ENCODE measurements around the gene PNMA6E.
"Not testable (repeated sequence)": the region's sequence is repeated elsewhere in the genome, so short reads cannot be mapped to it uniquely, and the experiment has no call there.

PNMA6E gene

DNA sequence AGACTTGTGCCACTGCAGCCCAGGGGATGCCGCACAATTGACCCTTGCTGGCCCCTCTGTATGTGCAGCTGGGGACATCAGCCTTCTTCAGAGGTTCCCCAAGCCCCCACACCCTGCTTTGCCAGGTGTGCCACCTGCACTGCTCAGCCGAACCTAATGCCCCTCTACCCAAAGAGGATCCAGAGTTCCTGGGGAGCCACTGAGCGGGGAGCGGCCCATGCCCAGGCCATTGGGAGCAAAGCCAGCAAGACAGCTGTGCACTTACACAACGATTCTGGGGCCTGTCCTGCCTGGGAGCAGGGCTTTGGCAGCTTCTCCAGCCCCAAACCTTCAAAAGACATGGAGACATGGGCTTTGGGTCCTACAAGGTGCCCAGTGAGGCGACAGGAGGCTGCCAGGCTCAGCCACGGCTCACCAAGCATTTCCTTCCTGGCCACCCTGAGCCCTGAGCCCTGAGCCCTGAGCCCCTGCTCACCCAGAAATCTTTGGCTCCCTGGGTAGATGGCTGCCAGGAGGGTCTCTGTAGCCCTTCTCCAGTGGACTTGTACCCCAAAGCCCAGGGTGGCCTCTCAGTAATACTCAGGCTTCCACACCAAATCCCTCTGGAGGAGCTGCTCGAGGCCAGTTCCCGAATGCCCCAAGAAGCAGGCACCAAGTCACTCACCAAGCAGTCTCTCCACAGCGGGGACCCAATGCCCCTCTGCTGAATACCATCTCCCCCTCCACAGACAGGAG is 13.0 kb downstream of the PNMA6E start:
- no peak for DNase-seq (ENCODE audit: extremely low spot score)
- ChIA-PET CTCF (no interaction called here), POLR2A (no interaction called here)
- TF ChIP-seq, protein P1, sequence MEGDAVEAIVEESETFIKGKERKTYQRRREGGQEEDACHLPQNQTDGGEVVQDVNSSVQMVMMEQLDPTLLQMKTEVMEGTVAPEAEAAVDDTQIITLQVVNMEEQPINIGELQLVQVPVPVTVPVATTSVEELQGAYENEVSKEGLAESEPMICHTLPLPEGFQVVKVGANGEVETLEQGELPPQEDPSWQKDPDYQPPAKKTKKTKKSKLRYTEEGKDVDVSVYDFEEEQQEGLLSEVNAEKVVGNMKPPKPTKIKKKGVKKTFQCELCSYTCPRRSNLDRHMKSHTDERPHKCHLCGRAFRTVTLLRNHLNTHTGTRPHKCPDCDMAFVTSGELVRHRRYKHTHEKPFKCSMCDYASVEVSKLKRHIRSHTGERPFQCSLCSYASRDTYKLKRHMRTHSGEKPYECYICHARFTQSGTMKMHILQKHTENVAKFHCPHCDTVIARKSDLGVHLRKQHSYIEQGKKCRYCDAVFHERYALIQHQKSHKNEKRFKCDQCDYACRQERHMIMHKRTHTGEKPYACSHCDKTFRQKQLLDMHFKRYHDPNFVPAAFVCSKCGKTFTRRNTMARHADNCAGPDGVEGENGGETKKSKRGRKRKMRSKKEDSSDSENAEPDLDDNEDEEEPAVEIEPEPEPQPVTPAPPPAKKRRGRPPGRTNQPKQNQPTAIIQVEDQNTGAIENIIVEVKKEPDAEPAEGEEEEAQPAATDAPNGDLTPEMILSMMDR (IDR thresholded peaks at IDR 0.05; ENCODE audit: control extremely low read depth, extremely low read depth, low read depth, missing control alignments) = no peak

DNA sequence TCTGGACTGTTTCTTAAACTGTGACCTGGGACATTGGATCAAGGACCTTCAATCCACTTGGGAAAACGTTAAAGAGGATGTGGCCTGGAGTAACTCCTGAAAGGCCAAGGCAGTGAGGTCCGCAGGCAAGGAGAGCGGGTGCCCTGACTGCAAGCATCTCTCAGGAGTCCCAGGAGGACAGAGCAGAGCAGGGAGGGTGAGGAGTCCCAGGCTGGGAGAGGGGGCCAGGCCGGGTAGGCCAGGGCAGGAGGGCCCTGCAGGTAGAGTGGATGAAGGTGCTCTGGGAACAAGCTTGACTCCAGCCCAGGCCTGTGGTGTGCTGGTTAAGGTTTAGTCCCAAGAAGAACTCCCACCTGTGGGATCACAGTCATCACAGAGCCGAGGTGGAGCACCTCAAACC is 13.8 kb downstream of the PNMA6E start:
- no peak for DNase-seq (ENCODE audit: extremely low spot score)
- ChIA-PET POLR2A (no interaction called here), CTCF (no interaction called here)
- TF ChIP-seq, protein P1 (IDR thresholded peaks at IDR 0.05; ENCODE audit: control extremely low read depth, extremely low read depth, low read depth, missing control alignments) = no peak

DNA sequence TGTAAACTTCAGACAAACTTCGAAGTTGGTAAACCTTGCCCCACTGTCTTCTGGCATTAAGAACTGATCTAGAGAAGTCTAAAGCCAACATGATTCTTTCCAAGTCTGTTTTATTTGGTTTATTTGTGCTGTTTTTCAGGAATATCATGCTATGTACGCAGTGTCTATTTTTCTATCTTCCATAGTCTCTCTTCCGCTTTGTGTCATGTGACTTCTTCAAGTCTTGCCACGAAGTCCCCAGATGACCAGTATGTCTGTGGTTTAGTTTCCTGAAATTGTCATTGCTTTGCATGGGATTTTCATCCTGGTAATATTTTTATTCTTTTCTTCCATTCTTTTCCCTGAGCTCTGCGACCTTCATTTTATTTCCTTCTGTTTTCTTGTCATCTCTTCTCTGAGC is 15.1 kb downstream of the PNMA6E start:
- POLR2A ChIA-PET = no interaction called here

DNA sequence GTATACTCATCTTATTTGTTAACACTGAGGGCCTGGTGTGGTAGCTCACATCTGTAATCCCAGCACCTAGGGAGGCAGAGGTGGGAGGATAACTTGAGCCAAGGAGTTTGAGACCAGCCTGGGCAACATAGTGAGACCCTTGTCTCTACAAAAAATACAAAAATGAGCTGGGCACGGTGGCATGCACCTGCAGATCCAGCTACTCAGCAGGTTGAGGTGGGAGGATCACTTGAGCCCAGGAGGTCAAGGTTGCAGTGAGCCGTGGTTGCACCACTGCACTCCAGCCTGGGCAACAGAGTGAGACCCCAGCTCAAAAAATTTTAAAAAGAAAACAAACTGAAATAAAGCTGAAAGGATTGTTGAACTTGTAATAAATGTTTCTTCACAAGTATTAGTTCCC is 16.2 kb downstream of the PNMA6E start:
- POLR2A ChIA-PET; DNase-seq (ENCODE audit: extremely low spot score); CTCF ChIA-PET: not testable (repeated sequence)

More for the DNA sequence above, 15.1 kb downstream of the PNMA6E start:
- no peak for DNase-seq (ENCODE audit: extremely low spot score)
- CTCF ChIA-PET = no interaction called here
- TF ChIP-seq, protein P1 (IDR thresholded peaks at IDR 0.05; ENCODE audit: control extremely low read depth, extremely low read depth, low read depth, missing control alignments) = no peak

DNA sequence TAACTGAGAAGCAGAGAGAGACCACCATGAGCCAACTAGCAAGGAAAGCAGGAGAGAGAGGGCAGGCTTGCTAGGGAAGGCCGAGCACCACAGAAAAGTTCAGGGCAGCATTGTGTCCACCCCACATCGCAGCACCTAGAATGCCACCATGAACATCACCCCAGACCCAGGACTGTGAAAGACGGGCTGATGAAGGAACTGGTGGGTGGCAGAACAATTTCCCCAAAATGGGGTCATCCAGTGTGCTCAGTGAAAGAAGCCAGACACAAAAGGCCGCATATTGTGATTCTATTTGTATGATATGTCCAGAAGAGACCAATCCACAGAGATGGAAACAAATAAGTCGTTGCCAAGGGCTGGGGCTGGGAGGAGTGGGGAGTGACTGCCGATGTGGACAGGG is 16.8 kb downstream of the PNMA6E start:
- TF ChIP-seq, protein P1 (IDR thresholded peaks at IDR 0.05; ENCODE audit: control extremely low read depth, extremely low read depth, low read depth, missing control alignments) = no peak
- DNase-seq (ENCODE audit: extremely low spot score) = no peak
- ChIA-PET POLR2A (no interaction called here), CTCF (no interaction called here)

DNA sequence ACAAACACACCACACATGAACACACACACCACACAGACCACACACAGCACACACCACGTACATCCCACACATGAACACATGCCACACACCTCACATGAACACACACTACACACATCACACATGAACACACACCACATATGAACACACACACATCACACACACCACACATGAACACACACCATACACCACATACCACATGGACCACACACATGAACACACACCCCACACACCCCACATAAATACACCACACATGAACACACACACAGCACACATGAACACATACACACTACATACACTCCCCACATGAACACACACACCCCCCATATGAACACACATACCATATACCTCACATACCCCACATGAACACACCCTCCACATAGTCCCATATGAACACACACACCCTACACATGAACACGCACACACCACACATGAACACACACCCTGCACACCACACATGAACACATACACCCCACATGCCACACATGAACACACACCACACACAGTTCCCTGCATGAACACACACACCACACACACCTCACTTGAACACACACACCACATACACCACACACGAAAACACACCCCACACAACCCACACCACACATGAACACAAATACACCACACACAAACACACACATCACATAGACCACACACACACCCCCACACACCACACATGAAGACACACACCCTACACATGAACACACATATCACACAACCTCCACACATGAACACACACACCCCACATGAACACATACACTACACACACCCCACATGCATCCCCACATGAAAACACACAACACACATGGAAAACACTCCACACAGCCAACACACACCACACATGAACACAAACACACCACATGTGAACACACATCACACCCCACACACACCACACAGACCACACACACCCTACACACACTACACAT is 18.3 kb downstream of the PNMA6E start:
- DNase-seq (ENCODE audit: extremely low spot score) = no peak
- ChIA-PET CTCF (interaction anchor here (1.5 kb wide), 1 partner anchor 88 kb away, joined by 3 read pairs; the partner anchor contains the start of gene HAUS7), POLR2A (no interaction called here)
- TF ChIP-seq, protein P1 (IDR thresholded peaks at IDR 0.05; ENCODE audit: control extremely low read depth, extremely low read depth, low read depth, missing control alignments) = no peak

Data from GM10248 (cell line).